K562 (cell line): ENCODE measurements around the gene ABCA8.

Experiments
- ARID3A ChIP-seq: IDR thresholded peaks from 2 replicates; pipeline ENCODE4 v1.6.1; 2012; ENCODE audit warnings: low read depth, low read length, improper control_type of control experiment, borderline replicate concordance
- ATF1 ChIP-seq, 2 experiments: fragments of 450-650 bp in 1 of 2; IDR thresholded peaks; 2 replicates each; pipeline ENCODE4 v1.6.1; 2016; ENCODE audit warnings: missing compliant biosample characterization in 1 of 2, missing genetic modification characterization in 1 of 2
- CBX2 ChIP-seq: fragments of 200-600 bp; sonication (generic); IDR thresholded peaks from one replicate; pipeline ENCODE4 v1.6.1; 2012; ENCODE audit warnings: mild to moderate bottlenecking, low read length, inconsistent platforms; ENCODE audit not compliant: insufficient read depth, poor library complexity, severe bottlenecking
- CREM ChIP-seq: IDR thresholded peaks from 2 replicates; pipeline ENCODE4 v1.6.1; 2014; ENCODE audit warnings: antibody characterized with exemption, low read depth
- CTCF ChIP-seq, 3 experiments: IDR thresholded peaks in 2 of 3; conservative IDR thresholded peaks in 1 of 3; 2 replicates each; pipeline ENCODE4 v1.5.1; 2011 to 2012; ENCODE audit warnings: low read length in 3 of 3, mild to moderate bottlenecking in 3 of 3, control low read depth in 2 of 3, improper control_type of control experiment in 1 of 3, inconsistent platforms in 1 of 3, low read depth in 1 of 3, mixed read lengths in 1 of 3, moderate library complexity in 1 of 3; ENCODE audit not compliant: insufficient read depth in 2 of 3
- E2F5 ChIP-seq: sonication (generic); formaldehyde crosslinking; IDR thresholded peaks from 2 replicates; pipeline ENCODE4 v1.8.0; 2022; ENCODE audit warnings: mild to moderate bottlenecking, missing genetic modification reagents
- FOSL1 ChIP-seq: fragments of 200-800 bp; sonication (Bioruptor generic); conservative IDR thresholded peaks from 2 replicates; pipeline ENCODE4 v1.6.1; 2016; ENCODE audit warnings: missing genetic modification characterization, missing compliant biosample characterization
- GTF3C2 ChIP-seq: IDR thresholded peaks from 3 replicates; pipeline ENCODE4 v1.6.1; 2011; ENCODE audit warnings: borderline replicate concordance, mild to moderate bottlenecking, moderate library complexity; ENCODE audit not compliant: insufficient read length; ENCODE audit errors: extremely low read depth
- HDAC3 ChIP-seq: fragments of 450-650 bp; IDR thresholded peaks from 2 replicates; pipeline ENCODE4 v1.6.1; 2018; ENCODE audit warnings: borderline replicate concordance, mild to moderate bottlenecking, moderate library complexity; ENCODE audit not compliant: partially characterized antibody
- HOMEZ ChIP-seq: fragments of 250-450 bp; sonication (Bioruptor Pico); IDR thresholded peaks from 2 replicates; pipeline ENCODE4 v1.4.0; 2020; ENCODE audit warnings: mild to moderate bottlenecking, moderate library complexity
- SMC3 ChIP-seq: conservative IDR thresholded peaks from 2 replicates; pipeline ENCODE4 v1.6.1; 2011; ENCODE audit warnings: low read depth, low read length, improper control_type of control experiment; ENCODE audit not compliant: insufficient read depth
- SP1 ChIP-seq: sonication (generic); formaldehyde crosslinking; IDR thresholded peaks from 2 replicates; pipeline ENCODE4 v1.8.1; 2022; ENCODE audit warnings: mild to moderate bottlenecking, missing genetic modification reagents
- ZNF143 ChIP-seq: sonication (generic); formaldehyde crosslinking; IDR thresholded peaks from 2 replicates; pipeline ENCODE4 v1.9.0; 2022; ENCODE audit warnings: mild to moderate bottlenecking, missing genetic modification reagents

- TF ChIP-seq ARID3A (no peak), CBX2 (no peak), FOSL1 (tag) (no peak), E2F5 (CRISPR knock-in tag) (no peak), ATF1 (CRISPR knock-in tag; IDR thresholded peaks at IDR 0.05) (no peak), ATF1 (tag; IDR thresholded peaks at IDR 0.05) (no peak), CTCF (IDR thresholded peaks at IDR 0.05 in 2 of 3, conservative IDR thresholded peaks at IDR 0.05 in 1 of 3; ENCODE audit: insufficient read depth in 2 of 3, low read depth in 1 of 3, low read length in 3 of 3) (no peak), HOMEZ (no peak), ZNF143 (CRISPR knock-in tag) (no peak), CREM (no peak), SMC3 (no peak), SP1 (CRISPR knock-in tag) (no peak), HDAC3 (no peak), GTF3C2 (no peak)
Observed at GRCh38 chr17:68987966-68988365, 32.8 kb upstream of the ABCA8 start.
